CD14-positive monocyte (primary cell): ENCODE data around the gene TMEM244. TPM values are rescaled to one million over a fixed set of nuclear protein-coding genes. Genes with fewer than 3 reads are reported as not detected.
A peak's percentile ranks its signal among the peaks of the same experiment; 100 is the strongest.
"Not testable (repeated sequence)": the region's sequence is repeated elsewhere in the genome, so short reads cannot be mapped to it uniquely, and the experiment has no call there.

Source experiments
- DNase-seq, 3 donors: peaks; one replicate each; pipeline ENCODE4 v3.0.0-alpha.2; 2011 to 2022
- H2AFZ ChIP-seq: 2 replicates; pipeline ENCODE4 v1.6.0; 2012; ENCODE audit warnings: mild to moderate bottlenecking, low read depth, low read length, inconsistent platforms; ENCODE audit not compliant: insufficient read depth, poor library complexity, severe bottlenecking
- H3K27ac ChIP-seq, 2 donors: 1 replicate in 1 of 2; 2 replicates in 1 of 2; pipeline ENCODE4 v1.5.1; 2012 to 2013; ENCODE audit warnings: low read length in 2 of 2, control low read depth in 1 of 2, inconsistent platforms in 1 of 2, low read depth in 1 of 2, mild to moderate bottlenecking in 1 of 2
- H3K27me3 ChIP-seq, 2 donors: one replicate each; pipeline versions ENCODE4 v1.6.0 to v1.6.1; 2011 to 2013; ENCODE audit warnings: low read length in 2 of 2; ENCODE audit not compliant: control insufficient read depth in 2 of 2, insufficient read depth in 2 of 2
- H3K36me3 ChIP-seq, 2 donors: replicated peaks in 1 of 2; 1 replicate in 1 of 2; 2 replicates in 1 of 2; pipeline versions ENCODE4 v1.5.1 to v1.6.1; 2012 to 2013; ENCODE audit warnings: low read length in 2 of 2, control low read depth in 1 of 2, inconsistent platforms in 1 of 2, mild to moderate bottlenecking in 1 of 2; ENCODE audit not compliant: insufficient read depth in 2 of 2, control insufficient read depth in 1 of 2
- H3K4me1 ChIP-seq, 2 donors: 1 replicate in 1 of 2; 2 replicates in 1 of 2; pipeline versions ENCODE4 v1.5.1 to v1.6.1; 2012 to 2013; ENCODE audit warnings: low read length in 2 of 2, control low read depth in 1 of 2, inconsistent platforms in 1 of 2, mild to moderate bottlenecking in 1 of 2, moderate library complexity in 1 of 2; ENCODE audit not compliant: insufficient read depth in 2 of 2, control insufficient read depth in 1 of 2
- H3K4me2 ChIP-seq: replicated peaks from 2 replicates; pipeline ENCODE3; 2012; ENCODE audit warnings: low read length, moderate library complexity, mild to moderate bottlenecking; ENCODE audit not compliant: poor library complexity, severe bottlenecking; ENCODE audit errors: extremely low read depth
- H3K4me3 ChIP-seq, 3 experiments: fragments of 200-600 bp in 1 of 3; sonication (generic) in 1 of 3; replicated peaks in 1 of 3; 1 replicate in 2 of 3; 2 replicates in 1 of 3; pipeline ENCODE4 v1.5.1; 2011 to 2013; ENCODE audit warnings: low read length in 3 of 3, mild to moderate bottlenecking in 3 of 3, control low read depth in 2 of 3, low read depth in 2 of 3, inconsistent platforms in 1 of 3, moderate library complexity in 1 of 3
- H3K79me2 ChIP-seq: 2 replicates; pipeline ENCODE4 v1.6.0; 2012; ENCODE audit warnings: mild to moderate bottlenecking, control low read depth, inconsistent platforms, low read length, moderate library complexity; ENCODE audit not compliant: insufficient read depth
- H3K9ac ChIP-seq: 2 replicates; pipeline ENCODE4 v1.6.0; 2017; ENCODE audit warnings: low read length, mild to moderate bottlenecking; ENCODE audit not compliant: insufficient read depth, poor library complexity, severe bottlenecking
- H3K9me3 ChIP-seq, 2 donors: replicated peaks in 1 of 2; 1 replicate in 1 of 2; 2 replicates in 1 of 2; pipeline versions ENCODE4 v1.5.1 to v1.6.1; 2012 to 2013; ENCODE audit warnings: low read length in 2 of 2, control low read depth in 1 of 2; ENCODE audit not compliant: control insufficient read depth in 1 of 2, insufficient read depth in 1 of 2
- H4K20me1 ChIP-seq: 2 replicates; pipeline ENCODE4 v1.6.0; 2012; ENCODE audit warnings: mild to moderate bottlenecking, low read length, control low read depth, moderate library complexity; ENCODE audit not compliant: insufficient read depth
- H3K27ac Mint-ChIP-seq, 7 donors: one replicate each; pipeline ENCODE4 v1.8.0; 2020; ENCODE audit warnings: mild to moderate bottlenecking in 7 of 7, mixed read lengths in 7 of 7, moderate library complexity in 6 of 7, inconsistent platforms in 2 of 7
- H3K27me3 Mint-ChIP-seq, 3 donors: one replicate each; pipeline ENCODE4 v1.8.0; 2021 to 2022; ENCODE audit warnings: low read depth in 3 of 3, mild to moderate bottlenecking in 3 of 3, mixed read lengths in 3 of 3, moderate library complexity in 3 of 3, inconsistent platforms in 1 of 3
- H3K36me3 Mint-ChIP-seq, 2 donors: one replicate each; pipeline ENCODE4 v1.8.0; 2020; ENCODE audit warnings: mixed read lengths in 2 of 2, inconsistent platforms in 1 of 2, mild to moderate bottlenecking in 1 of 2
- H3K4me1 Mint-ChIP-seq: one replicate; pipeline ENCODE4 v1.8.0; 2020; ENCODE audit warnings: mild to moderate bottlenecking, mixed read lengths
- H3K4me3 Mint-ChIP-seq, 2 donors: one replicate each; pipeline ENCODE4 v1.8.0; 2020; ENCODE audit warnings: mild to moderate bottlenecking in 2 of 2, mixed read lengths in 2 of 2, moderate library complexity in 1 of 2
- H3K9me3 Mint-ChIP-seq, 7 donors: one replicate each; pipeline ENCODE4 v1.8.0; 2020 to 2022; ENCODE audit warnings: mixed read lengths in 7 of 7, mild to moderate bottlenecking in 6 of 7, moderate library complexity in 6 of 7, inconsistent platforms in 2 of 7
- WGBS: methylation state at CpG from one replicate; pipeline ENCODE4 v1.1.5; 2013; ENCODE audit warnings: missing lambda C conversion rate; ENCODE audit not compliant: insufficient coverage; 5-methylcytosine and 5-hydroxymethylcytosine counted together
- intact Hi-C, 2 donors: fragments of 100-400 bp; cut with micrococcal nuclease; formaldehyde crosslinking; loops; one replicate each; pipeline versions ENCODE4 v1.15.0 to v1.15.1; 2023
- polyA plus RNA-seq, 3 donors: library from polyadenylated mRNA; depleted of rRNA in 1 of 3; unstranded in 2 of 3; stranded (reverse) in 1 of 3; fragments of 300-500 nt in 2 of 3; fragments of >200 nt in 1 of 3; fragmentation: Illumina TruSeq in 2 of 3; gene quantifications; 1 replicate in 2 of 3; 2 replicates in 1 of 3; pipeline ENCODE4 v1.2.3, GENCODE V29; 2012 to 2021
- TF ChIP-seq, protein P1 (sequence below): fragments of 200-600 bp; IDR thresholded peaks from one replicate; pipeline ENCODE4 v1.8.0; 2022; ENCODE audit warnings: antibody characterized with exemption, mild to moderate bottlenecking

Gene TMEM244
- polyA plus RNA-seq, 3 donors: not detected

DNA sequence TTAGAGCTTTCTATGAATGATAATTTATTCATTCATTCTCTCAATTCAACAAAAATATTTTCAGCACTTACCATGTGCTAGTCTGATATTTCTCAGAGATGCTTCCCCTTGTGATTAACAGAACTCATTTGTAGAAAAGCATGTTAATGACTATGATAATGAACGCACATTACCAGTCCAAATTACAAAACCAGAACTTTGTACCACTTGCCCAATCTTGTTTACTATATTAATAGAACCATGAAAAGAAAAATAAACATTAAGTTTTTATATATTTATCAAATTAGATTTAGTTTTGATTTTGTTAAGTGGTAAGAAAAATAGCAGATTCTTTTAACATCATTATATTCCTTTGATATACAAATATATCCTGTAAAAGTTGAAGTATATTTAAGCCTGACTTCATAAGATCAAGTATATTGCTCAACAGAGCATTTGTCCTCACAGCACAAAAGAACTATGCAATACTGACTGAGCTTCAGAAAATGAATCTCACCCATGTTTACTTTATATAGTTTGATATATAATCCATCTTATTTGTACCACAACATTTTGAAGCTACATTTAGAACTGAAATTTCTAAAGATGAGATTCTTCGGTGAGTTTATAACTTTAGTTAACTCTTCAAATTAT, 48.9 kb downstream of the TMEM244 start:
- TF ChIP-seq, protein P1, sequence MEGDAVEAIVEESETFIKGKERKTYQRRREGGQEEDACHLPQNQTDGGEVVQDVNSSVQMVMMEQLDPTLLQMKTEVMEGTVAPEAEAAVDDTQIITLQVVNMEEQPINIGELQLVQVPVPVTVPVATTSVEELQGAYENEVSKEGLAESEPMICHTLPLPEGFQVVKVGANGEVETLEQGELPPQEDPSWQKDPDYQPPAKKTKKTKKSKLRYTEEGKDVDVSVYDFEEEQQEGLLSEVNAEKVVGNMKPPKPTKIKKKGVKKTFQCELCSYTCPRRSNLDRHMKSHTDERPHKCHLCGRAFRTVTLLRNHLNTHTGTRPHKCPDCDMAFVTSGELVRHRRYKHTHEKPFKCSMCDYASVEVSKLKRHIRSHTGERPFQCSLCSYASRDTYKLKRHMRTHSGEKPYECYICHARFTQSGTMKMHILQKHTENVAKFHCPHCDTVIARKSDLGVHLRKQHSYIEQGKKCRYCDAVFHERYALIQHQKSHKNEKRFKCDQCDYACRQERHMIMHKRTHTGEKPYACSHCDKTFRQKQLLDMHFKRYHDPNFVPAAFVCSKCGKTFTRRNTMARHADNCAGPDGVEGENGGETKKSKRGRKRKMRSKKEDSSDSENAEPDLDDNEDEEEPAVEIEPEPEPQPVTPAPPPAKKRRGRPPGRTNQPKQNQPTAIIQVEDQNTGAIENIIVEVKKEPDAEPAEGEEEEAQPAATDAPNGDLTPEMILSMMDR: no peak
- no peak overlapping the region for H3K4me2 ChIP-seq
- no peaks in the 10 kb centered on the region for H3K4me1 ChIP-seq
- no peaks in the 10 kb centered on the region for H3K79me2 ChIP-seq
- no peaks in the 10 kb centered on the region for H3K9me3 ChIP-seq
- no CpG with 5 or more reads among the region's 2 CpGs for WGBS
- Mint-ChIP-seq H3K36me3 (no peaks in the 10 kb centered on the region), H3K9me3 (peaks cover 0 to 9% (median 2%) of the 10 kb centered on the region in 7 donors), H3K4me3 (no peak overlapping the region), H3K4me1 (no peaks in the 10 kb centered on the region), H3K27ac (no peak overlapping the region), H3K27me3 (peaks cover 0 to 3% (median 0%) of the 10 kb centered on the region in 3 donors)
- H3K27me3 ChIP-seq: no peaks in the 10 kb centered on the region
- H3K9ac ChIP-seq: no peak overlapping the region
- intact Hi-C loops: no loop called here
- H3K36me3 ChIP-seq: no peaks in the 10 kb centered on the region
- DNase-seq: no peak
- H4K20me1 ChIP-seq: no peaks in the 10 kb centered on the region
- H3K27ac ChIP-seq: no peak overlapping the region
- H2AFZ ChIP-seq: no peak overlapping the region
- no peak overlapping the region for H3K4me3 ChIP-seq

DNA sequence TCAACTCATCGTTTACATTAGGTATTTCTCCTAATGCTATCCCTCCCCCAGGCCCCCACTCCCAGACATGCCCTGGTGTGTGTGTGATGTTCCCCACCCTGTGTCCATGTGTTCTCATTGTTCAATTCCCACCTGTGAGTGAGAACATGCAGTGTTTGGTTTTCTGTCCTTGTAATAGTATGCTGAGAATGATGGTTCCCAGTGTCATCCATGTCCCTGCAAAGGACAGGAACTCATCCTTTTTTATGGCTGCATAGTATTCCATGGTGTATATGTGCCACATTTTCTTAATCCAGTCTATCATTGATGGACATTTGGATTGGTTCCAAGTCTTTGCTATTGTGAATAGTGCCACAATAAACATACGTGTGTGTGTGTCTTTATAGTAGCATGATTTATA, 54.0 kb downstream of the TMEM244 start:
- H3K9ac ChIP-seq, H3K4me2 ChIP-seq, H3K79me2 ChIP-seq, H3K4me3 Mint-ChIP-seq, H3K4me1 Mint-ChIP-seq, H3K4me3 ChIP-seq, intact Hi-C loops, H3K36me3 Mint-ChIP-seq, DNase-seq, H3K27me3 Mint-ChIP-seq, H2AFZ ChIP-seq, H3K4me1 ChIP-seq, H4K20me1 ChIP-seq, H3K9me3 ChIP-seq, H3K27me3 ChIP-seq, H3K27ac ChIP-seq, H3K27ac Mint-ChIP-seq, H3K36me3 ChIP-seq: not testable (repeated sequence)
- WGBS: no CpG with 5 or more reads among the region's 2 CpGs
- peaks cover 7 to 18% (median 11%) of the 10 kb centered on the region in 7 donors for H3K9me3 Mint-ChIP-seq

DNA sequence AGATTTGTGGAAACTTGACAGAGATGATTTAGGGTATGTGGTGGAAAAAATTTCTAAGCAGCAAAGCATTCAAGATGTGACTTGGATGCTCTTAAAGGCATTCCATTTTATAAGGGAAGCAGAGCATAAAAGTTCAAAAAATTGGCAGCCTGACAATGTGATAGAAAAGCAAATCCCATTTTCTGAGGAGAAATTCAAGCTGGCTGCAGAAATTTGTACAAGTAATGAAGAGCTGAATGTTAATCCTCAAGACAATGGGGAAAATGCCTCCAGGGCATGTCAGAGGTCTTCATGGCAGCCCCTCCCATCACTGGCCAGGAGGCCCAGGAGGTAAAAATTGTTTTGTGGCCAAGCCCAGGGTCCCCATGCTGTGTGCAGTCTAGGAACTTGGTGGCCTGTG, 58.2 kb downstream of the TMEM244 start:
- H3K9me3 ChIP-seq, H3K27me3 Mint-ChIP-seq, H3K9ac ChIP-seq, H3K4me2 ChIP-seq, H3K36me3 ChIP-seq, H3K79me2 ChIP-seq, intact Hi-C loops, H4K20me1 ChIP-seq, H3K4me1 ChIP-seq, H3K4me1 Mint-ChIP-seq, H3K27ac ChIP-seq, H3K4me3 ChIP-seq, H3K27me3 ChIP-seq, DNase-seq, H2AFZ ChIP-seq, H3K4me3 Mint-ChIP-seq, H3K36me3 Mint-ChIP-seq: not testable (repeated sequence)
- Mint-ChIP-seq H3K27ac (peak overlapping the region in 1 of 7 donors; percentile 46), H3K9me3 (peaks cover 5 to 18% (median 10%) of the 10 kb centered on the region in 7 donors)
